Measurements from ENCODE around the gene NCAN.

NCAN gene

DNA sequence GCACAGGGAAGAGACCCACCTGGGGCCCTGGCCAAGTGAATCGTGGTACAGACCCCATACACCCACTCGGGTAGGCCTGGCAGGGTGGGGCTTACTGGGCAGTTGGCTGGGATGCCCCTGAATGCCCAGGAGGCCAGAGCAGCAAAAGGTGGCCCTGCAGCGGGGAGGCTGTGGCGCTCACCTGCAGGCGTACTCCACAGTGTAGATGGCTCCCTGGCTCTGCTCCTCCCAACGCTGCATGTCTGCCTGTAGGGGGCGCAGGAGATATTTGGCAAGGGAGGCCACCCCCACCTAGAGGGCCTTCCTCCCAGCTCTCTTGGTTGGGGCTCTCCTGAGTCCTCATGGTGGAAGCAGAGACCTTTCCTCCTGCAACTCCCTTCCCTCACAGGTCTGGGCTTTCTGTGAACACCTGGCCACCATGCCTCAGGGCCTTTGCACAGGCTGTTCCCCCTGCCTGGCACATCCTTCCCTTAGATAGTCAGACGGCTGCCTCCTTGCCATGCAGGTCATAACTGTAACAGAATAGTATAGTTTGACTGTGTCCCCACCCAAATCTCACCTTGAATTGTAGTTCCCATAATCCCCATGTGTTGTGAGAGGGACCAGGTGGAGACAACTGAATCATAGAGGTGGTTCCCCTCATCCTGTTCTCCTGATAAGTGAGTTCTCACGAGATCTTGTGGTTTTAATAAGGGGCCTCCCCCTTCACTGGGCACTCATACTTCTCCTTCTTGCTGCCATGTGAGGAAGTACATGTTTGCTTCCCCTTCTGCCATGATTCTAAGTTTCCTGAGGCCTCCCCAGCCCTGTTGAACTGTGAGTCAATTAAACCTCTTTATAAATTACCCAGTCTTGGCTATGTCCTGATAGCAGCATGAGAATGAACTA is 25.7 kb upstream of the NCAN start:
- Mint-ChIP-seq H3K27ac (no peak overlapping the region), H3K9me3 (no peaks in the 10 kb centered on the region), H3K4me3 (no peak overlapping the region), H3K4me1 (ENCODE audit: low read depth) (peaks cover 27% of the 10 kb centered on the region), H3K27me3 (no peaks in the 10 kb centered on the region), H3K36me3 (ENCODE audit: low read depth) (peaks cover 29% of the 10 kb centered on the region)

DNA sequence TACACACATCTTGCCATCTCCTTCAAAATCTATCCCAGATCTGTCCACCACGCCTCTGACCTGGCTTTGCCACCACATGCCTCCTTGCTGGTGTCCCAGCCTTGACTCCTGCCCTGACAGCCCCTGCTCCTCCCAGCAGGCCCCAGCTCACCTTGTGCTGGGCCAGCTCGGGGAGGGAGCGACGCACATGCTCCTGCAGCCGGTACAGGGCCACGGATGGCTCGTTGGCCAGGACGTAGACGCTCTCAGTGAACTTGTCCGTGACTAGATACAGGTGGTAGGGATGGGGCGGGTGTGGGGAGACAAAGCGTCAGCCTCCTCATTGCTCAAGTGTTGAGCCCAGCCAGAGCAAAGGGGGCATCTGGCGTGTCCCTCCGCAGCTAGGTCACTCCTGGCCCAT is 25.0 kb upstream of the NCAN start:
- no peaks in the 10 kb centered on the region for H3K27me3 Mint-ChIP-seq
- H3K27ac Mint-ChIP-seq: peak overlapping the region; percentile 54
- no peak overlapping the region for H3K4me3 Mint-ChIP-seq
- H3K4me1 Mint-ChIP-seq (ENCODE audit: low read depth): peaks cover 30% of the 10 kb centered on the region
- no peaks in the 10 kb centered on the region for H3K9me3 Mint-ChIP-seq
- peaks cover 29% of the 10 kb centered on the region for H3K36me3 Mint-ChIP-seq (ENCODE audit: low read depth)

DNA sequence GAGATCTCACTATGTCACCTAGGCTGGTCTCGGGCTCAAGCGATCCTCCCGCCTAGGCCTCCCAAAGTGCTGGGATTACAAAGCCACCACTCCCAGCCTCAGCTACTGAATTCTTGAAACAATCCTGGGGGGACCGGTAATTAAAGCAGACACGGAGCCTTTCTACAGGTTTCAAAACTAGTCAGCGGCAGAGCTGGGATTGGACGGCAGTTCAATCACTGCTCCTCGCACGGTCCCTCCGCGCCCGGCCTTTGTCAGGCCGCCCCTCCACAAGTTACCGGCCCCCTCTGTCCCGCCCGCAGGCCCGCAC is 20.0 kb upstream of the NCAN start:
- Mint-ChIP-seq H3K27ac (peak overlapping the region; percentile 96), H3K27me3 (no peaks in the 10 kb centered on the region), H3K9me3 (no peaks in the 10 kb centered on the region), H3K4me1 (ENCODE audit: low read depth) (peaks cover 41% of the 10 kb centered on the region), H3K4me3 (peak overlapping the region; percentile 95), H3K36me3 (ENCODE audit: low read depth) (peaks cover 9% of the 10 kb centered on the region)

DNA sequence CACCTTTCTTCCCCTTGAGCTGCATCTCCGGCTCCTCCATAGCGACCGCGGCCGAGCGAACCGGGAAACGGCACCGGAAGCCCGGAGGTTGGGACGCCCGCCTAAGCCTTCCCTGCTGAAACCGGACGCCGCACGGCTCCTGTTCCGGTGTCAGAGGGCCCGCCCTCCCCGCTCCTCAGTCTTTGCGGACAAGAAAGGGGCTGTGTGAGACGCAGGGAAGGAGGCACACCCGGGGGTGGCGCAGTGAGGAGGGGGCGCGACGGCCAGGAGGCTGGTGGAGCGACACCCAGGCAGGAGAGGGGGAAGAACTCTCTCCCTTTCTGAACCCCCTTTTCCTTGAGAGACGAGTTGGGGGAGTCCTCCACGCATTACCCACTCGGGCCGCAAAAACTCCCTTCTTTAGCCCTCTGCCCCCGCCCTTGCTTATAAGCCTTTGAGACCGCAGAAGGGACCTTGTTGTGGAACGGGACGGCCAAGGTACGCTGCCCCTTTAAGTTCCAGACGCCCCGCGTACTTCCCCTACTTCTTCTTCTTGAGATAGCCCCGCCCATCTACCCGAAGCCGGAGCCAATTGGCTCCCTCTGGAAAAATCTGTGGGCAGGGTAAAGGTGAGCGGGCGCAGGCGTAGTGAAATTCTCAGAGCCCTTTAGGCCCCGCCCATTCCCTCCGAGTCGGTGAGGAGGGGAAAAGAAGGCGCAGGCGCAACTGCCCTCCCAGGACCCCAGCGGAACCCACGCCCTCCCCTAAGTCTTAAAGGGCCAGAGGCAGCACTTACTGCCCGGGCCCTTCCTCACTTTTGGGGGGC is 19.5 kb upstream of the NCAN start, which contains the start of the genes BORCS8 and RFXANK:
Gene BORCS8, minus strand, starts transcription at position 75 of the 805 bp plus-strand sequence. Its CDS starts 35 bp downstream, at position 40.
Gene RFXANK, plus strand, starts transcription at position 181 of the 805 bp plus-strand sequence. CDS start 1,689 bp downstream, outside the sequence.
- peaks cover 39% of the 10 kb centered on the region for H3K4me1 Mint-ChIP-seq (ENCODE audit: low read depth)
- peak within 1 kb of the TSS; percentile 96 for H3K27ac Mint-ChIP-seq
- H3K27me3 Mint-ChIP-seq: no peaks in the 10 kb centered on the region
- H3K4me3 Mint-ChIP-seq: peak within 1 kb of the TSS; percentile 95
- no peaks in the 10 kb centered on the region for H3K9me3 Mint-ChIP-seq
- H3K36me3 Mint-ChIP-seq (ENCODE audit: low read depth): peaks cover 6% of the 10 kb centered on the region

DNA sequence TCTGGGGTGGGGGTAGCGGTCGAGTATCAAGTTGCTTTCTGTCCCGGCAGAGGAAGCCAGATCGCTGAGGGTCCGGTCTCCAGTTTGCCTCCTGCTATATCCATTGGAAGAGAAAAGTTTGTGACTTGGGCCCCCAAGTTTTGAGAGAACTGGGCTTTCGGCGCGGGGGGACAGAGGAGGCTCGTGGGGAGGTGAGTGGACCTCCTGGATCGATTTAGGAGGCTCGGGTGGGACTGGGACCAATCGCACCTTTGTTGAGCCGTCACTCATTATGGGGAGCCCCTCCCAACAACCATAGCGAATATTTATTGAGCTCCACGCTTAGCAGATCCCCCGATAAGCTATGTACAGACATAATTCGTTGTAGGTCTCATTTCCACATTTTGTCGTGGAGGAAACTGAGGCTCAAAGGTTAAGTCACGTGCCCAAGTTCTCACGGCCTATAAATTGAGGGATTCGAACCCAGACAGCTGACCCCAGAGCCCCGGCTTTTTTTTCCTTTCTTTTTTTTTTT is 18.8 kb upstream of the NCAN start:
- H3K36me3 Mint-ChIP-seq (ENCODE audit: low read depth): peaks cover 7% of the 10 kb centered on the region
- no peaks in the 10 kb centered on the region for H3K9me3 Mint-ChIP-seq
- peak overlapping the region; percentile 96 for H3K27ac Mint-ChIP-seq
- no peaks in the 10 kb centered on the region for H3K27me3 Mint-ChIP-seq
- peaks cover 39% of the 10 kb centered on the region for H3K4me1 Mint-ChIP-seq (ENCODE audit: low read depth)
- H3K4me3 Mint-ChIP-seq: peak overlapping the region; percentile 95

DNA sequence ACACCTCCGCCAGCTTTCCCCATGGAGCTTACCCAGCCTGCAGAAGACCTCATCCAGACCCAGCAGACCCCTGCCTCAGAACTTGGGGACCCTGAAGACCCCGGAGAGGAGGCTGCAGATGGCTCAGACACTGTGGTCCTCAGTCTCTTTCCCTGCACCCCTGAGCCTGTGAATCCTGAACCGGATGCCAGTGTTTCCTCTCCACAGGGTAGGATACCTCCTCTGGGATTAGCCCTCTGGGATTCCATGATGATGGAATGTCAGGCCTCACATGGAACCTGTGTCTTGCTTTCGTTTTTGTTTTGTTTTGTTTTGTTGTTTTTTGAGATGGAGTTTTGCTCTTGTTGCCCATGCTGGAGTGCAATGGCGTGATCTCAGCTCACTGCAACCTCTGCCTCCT is 17.8 kb upstream of the NCAN start:
- Mint-ChIP-seq H3K9me3 (no peaks in the 10 kb centered on the region), H3K4me3 (peak overlapping the region; percentile 95), H3K27ac (peak overlapping the region; percentile 52), H3K36me3 (ENCODE audit: low read depth) (peaks cover 6% of the 10 kb centered on the region), H3K4me1 (ENCODE audit: low read depth) (peaks cover 39% of the 10 kb centered on the region), H3K27me3 (no peaks in the 10 kb centered on the region)

DNA sequence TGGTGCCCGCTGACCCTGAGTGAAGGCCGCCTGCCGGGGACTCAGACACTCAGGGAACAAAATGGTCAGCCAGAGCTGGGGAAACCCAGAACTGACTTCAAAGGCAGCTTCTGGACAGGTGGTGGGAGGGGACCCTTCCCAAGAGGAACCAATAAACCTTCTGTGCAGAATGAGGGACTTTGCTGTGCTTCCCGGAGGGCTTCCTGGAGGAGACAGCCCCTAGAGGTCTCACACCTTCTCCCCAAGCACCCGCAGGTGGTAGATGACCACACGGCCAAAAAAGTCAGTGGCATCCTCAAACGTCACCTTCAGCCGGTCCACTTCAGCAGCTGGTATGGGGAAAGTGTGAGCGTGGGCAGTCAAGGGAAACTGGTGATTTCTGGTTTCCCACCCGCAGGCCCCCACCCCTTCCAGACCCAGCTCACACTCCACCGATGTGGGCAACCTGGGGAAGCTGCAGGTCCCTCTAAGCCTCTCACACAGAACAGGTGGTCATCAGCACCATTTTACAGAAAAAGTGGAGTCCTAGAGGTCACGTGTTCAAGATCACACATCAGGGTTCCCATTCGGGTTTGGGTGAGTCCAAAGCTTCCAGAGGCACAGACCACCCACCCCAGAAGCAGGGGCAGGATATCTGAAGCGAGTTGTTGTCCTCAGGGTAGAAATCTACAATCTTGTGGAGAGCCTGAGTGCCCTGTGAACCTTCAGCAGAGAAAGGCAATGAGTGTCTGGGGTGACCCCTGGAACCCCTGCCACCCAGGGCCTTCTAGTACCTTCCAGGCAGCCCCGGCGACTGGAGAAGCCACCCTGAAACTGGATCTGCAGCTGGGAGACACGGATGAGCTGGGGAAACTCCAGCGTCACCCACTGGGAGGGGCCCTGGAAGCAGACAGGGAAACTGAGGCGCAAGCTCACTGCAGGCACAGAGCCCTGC is 9.8 kb upstream of the NCAN start:
- peak overlapping the region; percentile 89 for H3K27ac Mint-ChIP-seq
- H3K9me3 Mint-ChIP-seq: no peaks in the 10 kb centered on the region
- peak overlapping the region; percentile 89 for H3K4me3 Mint-ChIP-seq
- no peaks in the 10 kb centered on the region for H3K27me3 Mint-ChIP-seq
- peaks cover 17% of the 10 kb centered on the region for H3K36me3 Mint-ChIP-seq (ENCODE audit: low read depth)
- H3K4me1 Mint-ChIP-seq (ENCODE audit: low read depth): peaks cover 19% of the 10 kb centered on the region

DNA sequence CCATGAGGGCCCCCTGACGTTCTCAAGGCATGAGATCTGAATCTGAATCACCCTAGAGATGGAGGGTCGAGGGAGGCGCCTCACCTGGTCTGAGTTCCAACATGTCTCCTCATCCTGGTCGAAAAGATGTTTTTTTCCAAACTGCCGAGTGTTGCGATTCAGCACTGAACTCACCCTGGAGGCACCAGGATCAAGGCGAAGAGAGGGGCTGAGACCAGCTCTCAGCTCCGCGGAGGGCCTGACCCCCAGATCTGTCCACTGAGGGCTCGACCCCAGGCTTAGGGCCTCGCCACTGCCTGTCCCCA is 9.1 kb upstream of the NCAN start:
- Mint-ChIP-seq H3K4me1 (ENCODE audit: low read depth) (peaks cover 26% of the 10 kb centered on the region), H3K27ac (peak overlapping the region; percentile 89), H3K36me3 (ENCODE audit: low read depth) (peaks cover 17% of the 10 kb centered on the region), H3K9me3 (no peaks in the 10 kb centered on the region), H3K27me3 (peaks cover 3% of the 10 kb centered on the region), H3K4me3 (peak overlapping the region; percentile 89)

DNA sequence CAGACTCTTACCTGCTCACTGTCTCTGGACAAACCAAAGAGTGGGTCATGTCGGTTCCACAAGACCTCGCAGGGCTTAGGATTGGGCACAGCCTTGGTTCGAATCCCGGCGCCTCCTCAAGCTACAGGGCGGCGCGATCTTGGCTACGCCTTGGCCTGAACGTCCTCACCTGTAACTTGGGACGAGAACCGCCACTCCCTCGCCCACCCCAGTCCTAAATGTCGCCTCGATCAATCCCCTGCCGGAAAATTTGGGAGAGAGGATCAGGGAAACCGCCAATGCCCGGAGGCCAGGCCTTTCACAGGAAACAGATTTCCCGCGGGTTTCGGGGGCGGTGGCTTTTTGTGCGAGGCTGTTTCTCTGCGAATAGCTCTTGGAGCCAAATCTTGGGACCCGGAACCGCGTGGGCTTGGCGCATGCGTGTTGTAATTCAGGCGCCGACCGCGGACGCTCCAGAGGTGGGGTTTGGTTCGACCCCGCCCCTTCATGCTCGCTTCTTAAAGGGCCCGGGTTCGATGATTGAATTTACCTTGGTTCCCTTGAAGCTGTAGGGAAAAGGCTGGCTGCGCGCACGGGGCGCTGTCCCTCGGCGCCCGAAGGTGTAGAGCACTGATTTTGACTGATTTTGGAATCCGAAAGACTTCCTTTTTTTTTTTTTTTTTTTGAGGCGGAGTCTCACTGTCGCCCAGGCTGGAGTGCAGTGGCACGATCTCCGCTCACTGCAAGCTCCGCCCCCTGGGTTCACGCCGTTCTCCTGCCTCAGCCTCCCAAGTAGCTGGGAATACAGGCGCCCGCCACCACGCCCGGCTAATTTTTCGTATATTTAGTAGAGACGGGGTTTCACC is 8.5 kb upstream of the NCAN start, which contains the start of gene NR2C2AP:
Gene NR2C2AP, minus strand, starts transcription at position 403 of the 845 bp plus-strand sequence. Its CDS starts 354 bp downstream, at position 49.
- peaks cover 28% of the 10 kb centered on the region for H3K4me1 Mint-ChIP-seq (ENCODE audit: low read depth)
- peaks cover 13% of the 10 kb centered on the region for H3K36me3 Mint-ChIP-seq (ENCODE audit: low read depth)
- peaks cover 5% of the 10 kb centered on the region for H3K27me3 Mint-ChIP-seq
- H3K9me3 Mint-ChIP-seq: no peaks in the 10 kb centered on the region
- H3K27ac Mint-ChIP-seq: peak within 1 kb of the TSS; percentile 89
- H3K4me3 Mint-ChIP-seq: peak within 1 kb of the TSS; percentile 89

DNA sequence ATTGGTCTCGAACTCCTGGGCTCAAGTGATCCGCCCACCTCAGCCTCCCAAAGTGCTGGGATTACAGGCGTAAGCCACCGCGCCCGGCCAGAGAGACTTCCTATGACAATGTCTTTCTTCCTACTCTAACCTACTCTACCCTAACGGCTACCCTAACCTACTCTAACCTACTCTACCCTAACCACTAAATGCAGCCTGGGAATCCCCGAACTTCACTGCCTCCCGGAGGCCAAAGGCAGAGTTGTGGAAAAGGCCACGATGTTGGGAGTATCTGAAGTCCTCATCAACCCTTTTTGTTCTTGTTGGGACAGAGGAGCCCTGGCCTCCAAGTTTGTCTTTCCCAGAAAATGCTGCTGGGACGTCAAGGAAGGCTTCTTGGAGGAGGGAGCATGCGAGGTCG is 7.6 kb upstream of the NCAN start:
- peaks cover 28% of the 10 kb centered on the region for H3K4me1 Mint-ChIP-seq (ENCODE audit: low read depth)
- peak overlapping the region; percentile 14 for H3K4me3 Mint-ChIP-seq
- H3K27ac Mint-ChIP-seq: no peak overlapping the region
- H3K36me3 Mint-ChIP-seq (ENCODE audit: low read depth): peaks cover 11% of the 10 kb centered on the region
- H3K27me3 Mint-ChIP-seq: peaks cover 5% of the 10 kb centered on the region
- H3K9me3 Mint-ChIP-seq: no peaks in the 10 kb centered on the region

DNA sequence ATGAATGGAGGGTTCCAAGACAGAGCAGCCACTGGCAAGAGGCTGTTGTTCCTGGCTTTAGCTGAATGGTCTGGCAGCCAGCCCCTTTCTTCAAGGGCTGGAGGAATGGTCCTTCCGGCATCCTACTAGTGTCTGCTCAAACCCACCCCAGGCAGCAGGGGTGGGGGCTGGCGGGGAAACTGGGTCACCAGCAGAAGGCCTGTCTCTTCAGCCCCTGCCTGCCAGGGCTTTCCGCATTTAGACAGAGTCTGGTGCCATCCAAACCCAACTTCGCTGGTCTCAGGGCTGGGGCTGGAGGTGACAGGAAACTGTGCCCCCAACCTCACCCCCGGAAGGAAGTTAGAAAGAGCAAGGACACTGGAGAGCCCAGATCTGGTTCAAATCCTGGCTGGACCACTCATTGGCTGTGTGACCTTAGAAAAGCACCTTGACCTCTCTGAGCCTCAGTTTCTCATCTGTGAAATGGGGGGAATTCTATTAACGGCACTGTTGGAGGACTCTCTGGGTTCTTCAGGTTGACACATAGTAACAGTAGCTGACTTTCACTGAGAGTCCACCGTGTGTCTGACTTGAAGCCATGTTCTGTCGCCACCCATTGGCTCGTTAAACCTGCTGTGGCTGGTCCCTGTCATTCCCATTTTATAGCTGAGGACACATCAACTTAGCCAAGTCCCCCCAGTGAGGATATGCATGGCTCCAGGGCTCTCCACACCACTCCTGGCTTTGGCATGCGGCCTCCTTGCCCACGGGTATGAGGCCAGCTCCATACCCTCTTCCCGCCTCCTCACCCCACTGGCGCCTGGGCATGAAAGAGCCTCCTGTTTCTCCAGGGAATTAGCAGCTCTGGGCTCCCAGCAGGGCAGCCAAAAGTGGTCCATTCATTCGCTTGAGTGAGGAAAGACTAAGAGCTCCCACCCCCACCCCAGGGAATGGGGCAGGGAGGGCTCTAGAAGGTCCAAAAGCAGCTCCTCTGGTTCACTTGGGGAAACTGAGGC is 6.0 kb upstream of the NCAN start:
- peaks cover 11% of the 10 kb centered on the region for H3K36me3 Mint-ChIP-seq (ENCODE audit: low read depth)
- no peak overlapping the region for H3K4me3 Mint-ChIP-seq
- peaks cover 28% of the 10 kb centered on the region for H3K4me1 Mint-ChIP-seq (ENCODE audit: low read depth)
- peaks cover 9% of the 10 kb centered on the region for H3K27me3 Mint-ChIP-seq
- H3K27ac Mint-ChIP-seq: no peak overlapping the region
- no peaks in the 10 kb centered on the region for H3K9me3 Mint-ChIP-seq

DNA sequence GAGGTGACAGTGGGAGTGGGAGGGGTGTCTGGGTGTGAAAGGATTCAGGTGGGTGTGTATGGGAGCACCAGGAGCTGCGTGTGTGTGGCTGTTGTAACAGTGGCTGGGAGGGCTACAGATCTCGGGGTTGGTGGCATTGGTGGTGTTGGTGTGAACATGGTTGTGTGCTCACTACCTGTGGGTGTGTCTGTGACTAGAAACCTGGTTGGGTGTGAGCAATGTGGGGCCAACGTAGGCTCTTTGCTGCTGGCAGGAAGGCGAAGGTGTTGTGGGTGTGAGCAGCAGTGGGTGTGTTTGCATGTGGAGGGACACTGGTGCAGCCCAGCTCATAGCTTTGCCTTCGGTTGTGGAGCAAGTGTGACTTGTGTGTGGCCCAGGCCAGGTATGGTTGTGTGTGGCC is 4.8 kb upstream of the NCAN start:
- no peak overlapping the region for H3K27ac Mint-ChIP-seq
- H3K27me3 Mint-ChIP-seq: peaks cover 17% of the 10 kb centered on the region
- no peaks in the 10 kb centered on the region for H3K9me3 Mint-ChIP-seq
- peaks cover 25% of the 10 kb centered on the region for H3K4me1 Mint-ChIP-seq (ENCODE audit: low read depth)
- peaks cover 11% of the 10 kb centered on the region for H3K36me3 Mint-ChIP-seq (ENCODE audit: low read depth)
- H3K4me3 Mint-ChIP-seq: no peak overlapping the region
